Endothelial cell of umbilical vein (primary cell): ENCODE data around the gene ABHD11. TPM values are rescaled to one million over a fixed set of nuclear protein-coding genes. Genes with fewer than 3 reads are reported as not detected.

Source experiments
- BruUV-seq: library from RNA; stranded (reverse); fragments of 400-500 nt; replicated peaks from 2 replicates; lab custom pipeline; 2021; lab: Mats Ljungman, UMichigan
- CTCF ChIA-PET: fragments of 300-600, 350-600 bp; sonication (Branson Sonifier 250); formaldehyde crosslinking; loops from one replicate; lab custom pipeline; 2021; ENCODE audit warnings: antibody characterized with exemption, inconsistent platforms; lab: Charles Lee
- POLR2A ChIA-PET: fragments of 300-600, 350-600 bp; sonication (Branson Sonifier 250); formaldehyde crosslinking; loops from one replicate; lab custom pipeline; 2021; ENCODE audit warnings: antibody characterized with exemption, inconsistent platforms; lab: Charles Lee
- DNase-seq: peaks from one replicate; pipeline ENCODE4 v3.0.0-alpha.2; 2011; ENCODE audit warnings: low read depth, low spot score
- FAIRE-seq: peaks from 2 replicates; lab custom pipeline; 2011; peaks lifted over from hg19 to GRCh38; lab: Jason Lieb, UNC
- H2AFZ ChIP-seq: 2 replicates; pipeline ENCODE4 v1.6.0; 2012; ENCODE audit warnings: low read depth, low read length, control low read depth, inconsistent platforms
- H3K27ac ChIP-seq: 2 replicates; pipeline ENCODE4 v1.5.1; 2011; ENCODE audit warnings: low read depth, mild to moderate bottlenecking, control low read depth, low read length, moderate library complexity; ENCODE audit not compliant: insufficient read depth
- H3K27me3 ChIP-seq, 2 experiments: 2 replicates each; pipeline versions ENCODE4 v1.6.0 to v1.6.1; 2011; ENCODE audit warnings: low read length in 2 of 2, mixed read lengths in 1 of 2; ENCODE audit not compliant: control insufficient read depth in 2 of 2, insufficient read depth in 2 of 2
- H3K36me3 ChIP-seq, 2 experiments: 2 replicates in 1 of 2; 3 replicates in 1 of 2; pipeline ENCODE4 v1.5.1; 2011; ENCODE audit warnings: low read length in 2 of 2, mild to moderate bottlenecking in 1 of 2, moderate library complexity in 1 of 2; ENCODE audit not compliant: control insufficient read depth in 2 of 2, insufficient read depth in 2 of 2; ENCODE audit errors: extremely low read depth in 1 of 2
- H3K4me1 ChIP-seq: 3 replicates; pipeline ENCODE4 v1.5.1; 2011; ENCODE audit warnings: mild to moderate bottlenecking, low read length; ENCODE audit not compliant: control insufficient read depth, insufficient read depth; ENCODE audit errors: extremely low read depth
- H3K4me2 ChIP-seq: 2 replicates; pipeline ENCODE4 v1.6.1; 2011; ENCODE audit warnings: low read length, control low read depth, mixed read lengths; ENCODE audit not compliant: insufficient read depth
- H3K4me3 ChIP-seq, 3 experiments: fragments of 200-600 bp in 1 of 3; sonication (generic), shearing (Covaris generic) in 1 of 3; replicated peaks in 1 of 3; 2 replicates each; pipeline ENCODE4 v1.5.1; 2011 to 2016; ENCODE audit warnings: control low read depth in 3 of 3, low read length in 3 of 3, mild to moderate bottlenecking in 2 of 3, inconsistent platforms in 1 of 3, low read depth in 1 of 3, moderate library complexity in 1 of 3; ENCODE audit not compliant: insufficient read depth in 1 of 3
- H3K79me2 ChIP-seq: 2 replicates; pipeline ENCODE4 v1.6.0; 2012; ENCODE audit warnings: low read length, inconsistent platforms; ENCODE audit not compliant: control insufficient read depth, insufficient read depth
- H3K9ac ChIP-seq: replicated peaks from 2 replicates; pipeline ENCODE3; 2011; ENCODE audit warnings: low read length, control low read depth; ENCODE audit not compliant: insufficient read depth; ENCODE audit errors: extremely low read depth
- H3K9me1 ChIP-seq: replicated peaks from 3 replicates; pipeline ENCODE4 v1.6.0; 2011; ENCODE audit warnings: mild to moderate bottlenecking, low read length; ENCODE audit not compliant: control insufficient read depth, insufficient read depth; ENCODE audit errors: extremely low read depth
- H3K9me3 ChIP-seq: replicated peaks from 2 replicates; pipeline ENCODE4 v1.5.1; 2012; ENCODE audit warnings: low read length, inconsistent platforms; ENCODE audit not compliant: control insufficient read depth, insufficient read depth
- H4K20me1 ChIP-seq: replicated peaks from 2 replicates; pipeline ENCODE3; 2011; ENCODE audit warnings: mild to moderate bottlenecking, low read length; ENCODE audit not compliant: control insufficient read depth, insufficient read depth; ENCODE audit errors: extremely low read depth
- CTCF ChIP-seq, 2 donors: IDR thresholded peaks; 1 replicate in 1 of 2; 2 replicates in 1 of 2; pipeline ENCODE4 v1.5.1; 2011; ENCODE audit warnings: low read length in 2 of 2, mild to moderate bottlenecking in 2 of 2, moderate library complexity in 2 of 2, control low read depth in 1 of 2, inconsistent platforms in 1 of 2, low read depth in 1 of 2; ENCODE audit not compliant: insufficient read depth in 1 of 2; ENCODE audit errors: extremely low read depth in 1 of 2
- EZH2 ChIP-seq: IDR thresholded peaks from 2 replicates; pipeline ENCODE4 v1.6.1; 2012; ENCODE audit warnings: borderline replicate concordance, low read depth, mild to moderate bottlenecking, moderate library complexity, low read length, inconsistent platforms; ENCODE audit not compliant: severe bottlenecking
- FOS ChIP-seq: IDR thresholded peaks from 2 replicates; pipeline ENCODE4 v1.6.1; 2011; ENCODE audit warnings: mild to moderate bottlenecking, low read length, moderate library complexity, borderline replicate concordance; ENCODE audit not compliant: insufficient read depth
- GATA2 ChIP-seq: IDR thresholded peaks from 2 replicates; pipeline ENCODE4 v1.7.0; 2011; ENCODE audit warnings: low read depth, mild to moderate bottlenecking, moderate library complexity, mixed read lengths, low read length; ENCODE audit not compliant: insufficient read length, insufficient read depth
- JUN ChIP-seq: IDR thresholded peaks from 2 replicates; pipeline ENCODE4 v1.6.1; 2011; ENCODE audit warnings: borderline replicate concordance, low read depth; ENCODE audit not compliant: insufficient read length, insufficient read depth
- MAX ChIP-seq: IDR thresholded peaks from 2 replicates; pipeline ENCODE4 v1.6.1; 2011; ENCODE audit not compliant: insufficient read depth, insufficient read length
- MYC ChIP-seq: IDR thresholded peaks from one replicate; pipeline ENCODE4 v1.6.1; 2011; ENCODE audit warnings: mild to moderate bottlenecking, low read depth, low read length
- POLR2A ChIP-seq: IDR thresholded peaks from 2 replicates; pipeline ENCODE4 v1.6.1; 2012; ENCODE audit warnings: low read depth, mild to moderate bottlenecking, control low read depth, low read length
- POLR2AphosphoS5 ChIP-seq: IDR thresholded peaks from 2 replicates; pipeline ENCODE4 v1.6.1; 2012; ENCODE audit warnings: low read depth, mild to moderate bottlenecking, control low read depth, low read length, moderate library complexity; ENCODE audit not compliant: insufficient read depth
- dilution Hi-C: fragments of 300-500 bp; cut with MboI; formaldehyde crosslinking; loops from one replicate; pipeline ENCODE4 v1.15.0; 2019; ENCODE audit warnings: low sequenced_read_pairs; ENCODE audit not compliant: extremely low pct_ligation_motif_present
- intact Hi-C: fragments of 100-400 bp; cut with micrococcal nuclease; formaldehyde crosslinking; loops from one replicate; pipeline ENCODE4 v1.10.0; 2022
- polyA plus RNA-seq, 4 experiments: library from polyadenylated mRNA; depleted of rRNA in 3 of 4; stranded (reverse) in 3 of 4; unstranded in 1 of 4; fragments of >200 nt; gene quantifications; 2 replicates each; pipeline versions ENCODE4 v1.2.1 to v1.2.3, GENCODE V29; 2011 to 2012; ENCODE audit warnings: missing spikeins in 1 of 4
- total RNA-seq: library from RNA; stranded (reverse); gene quantifications from 2 replicates; pipeline ENCODE4 v1.2.3, GENCODE V29; 2021

ABHD11 gene
- total and polyA plus RNA-seq, 2 donors (not counting 3 experiments of a cell fraction or from before 2014, with no cell fraction given), result 13.3 to 18.4 TPM

GRCh38 chr7:73738220-73738611 lies 386 bp downstream of the ABHD11 start:
- Histone ChIP-seq H3K9me3 (no peaks in the 10 kb centered on the region), H3K9me1 (no peaks in the 10 kb centered on the region), H3K27me3 (no peaks in the 10 kb centered on the region), H2AFZ (peak overlapping the region; percentile 94), H3K9ac (peak overlapping the region; percentile 63), H4K20me1 (no peaks in the 10 kb centered on the region), H3K27ac (peak overlapping the region; percentile 23), H3K4me3 (peak overlapping the region; percentile 39 to 84 (median 79)), H3K4me2 (peak overlapping the region; percentile 76), H3K4me1 (peaks cover 8% of the 10 kb centered on the region), H3K79me2 (no peaks in the 10 kb centered on the region), H3K36me3 (no peaks in the 10 kb centered on the region)
- dilution Hi-C loops (no loop called here), intact Hi-C loops (loop anchor here (1.0 kb wide), 2 partner anchors 113 to 117 kb away; no protein-coding TSS in a partner anchor)
- CTCF ChIA-PET, result interaction anchor here (0.7 to 2.7 kb wide), 12 partner anchors 10 to 182 kb away, joined by 3 to 22 read pairs (median 4); partner anchors contain the start of gene METTL27
- TF ChIP-seq MAX (no peak), POLR2AphosphoS5 (peak; percentile 16), JUN (no peak)
- POLR2A ChIA-PET, result interaction anchor here (0.6 to 1.1 kb wide), 4 partner anchors 21 to 286 kb away, joined by 3 to 4 read pairs (median 4); partner anchors contain the start of gene BAZ1B
- TSS peak; percentile 45 for BruUV-seq
- FAIRE-seq (no peak), DNase-seq (peak; percentile 52)

GRCh38 chr7:73737491-73738219 lies 947 bp downstream of the ABHD11 start:
- FAIRE-seq (no peak), DNase-seq (no peak)
- H3K27me3 ChIP-seq, result no peaks in the 10 kb centered on the region
- no peak overlapping the region for H3K27ac ChIP-seq
- H4K20me1 ChIP-seq, result no peaks in the 10 kb centered on the region
- no peaks in the 10 kb centered on the region for H3K9me1 ChIP-seq
- H3K4me1 ChIP-seq, result peaks cover 8% of the 10 kb centered on the region
- dilution Hi-C loops (no loop called here), intact Hi-C loops (loop anchor here (1.0 kb wide), 2 partner anchors 114 to 118 kb away; no protein-coding TSS in a partner anchor)
- H3K4me3 ChIP-seq, result no peak overlapping the region
- H3K9ac ChIP-seq, result no peak overlapping the region
- POLR2A ChIA-PET, result interaction anchor here (0.6 to 1.1 kb wide), 2 partner anchors 21 to 169 kb away, joined by 3 to 4 read pairs; no protein-coding TSS in a partner anchor
- no peaks in the 10 kb centered on the region for H3K36me3 ChIP-seq
- no peak for TF ChIP-seq CTCF (IDR thresholded peaks at IDR 0.05; ENCODE audit: extremely low read depth in 1 of 2, insufficient read depth in 1 of 2, low read depth in 1 of 2, low read length in 2 of 2)
- TF ChIP-seq POLR2A, result no peak
- no peak for TF ChIP-seq MAX
- no peak for TF ChIP-seq EZH2
- no peak for TF ChIP-seq MYC
- TF ChIP-seq JUN, result no peak
- TF ChIP-seq FOS, result no peak
- no peak for TF ChIP-seq GATA2
- TF ChIP-seq POLR2AphosphoS5, result no peak
- no TSS peak for BruUV-seq
- CTCF ChIA-PET, result interaction anchor here (0.8 to 2.7 kb wide), 6 partner anchors 9 to 181 kb away, joined by 3 to 22 read pairs (median 6); partner anchors contain the start of gene METTL27
- no peaks in the 10 kb centered on the region for H3K9me3 ChIP-seq
- H2AFZ ChIP-seq, result no peak overlapping the region
- H3K4me2 ChIP-seq, result peak overlapping the region; percentile 76
- H3K79me2 ChIP-seq, result no peaks in the 10 kb centered on the region
